HG03520 (cell line): Measurements from ENCODE around the gene NXN.
"Not testable (repeated sequence)": the region's sequence is repeated elsewhere in the genome, so short reads cannot be mapped to it uniquely, and the experiment has no call there.

Source experiments
- ATAC-seq: cut with Tn5 transposase; IDR thresholded peaks from one replicate; pipeline ENCODE4 v1.9.1; 2021; ENCODE audit warnings: mild to moderate bottlenecking, moderate library complexity; ENCODE audit not compliant: unreplicated experiment

The NXN gene

DNA sequence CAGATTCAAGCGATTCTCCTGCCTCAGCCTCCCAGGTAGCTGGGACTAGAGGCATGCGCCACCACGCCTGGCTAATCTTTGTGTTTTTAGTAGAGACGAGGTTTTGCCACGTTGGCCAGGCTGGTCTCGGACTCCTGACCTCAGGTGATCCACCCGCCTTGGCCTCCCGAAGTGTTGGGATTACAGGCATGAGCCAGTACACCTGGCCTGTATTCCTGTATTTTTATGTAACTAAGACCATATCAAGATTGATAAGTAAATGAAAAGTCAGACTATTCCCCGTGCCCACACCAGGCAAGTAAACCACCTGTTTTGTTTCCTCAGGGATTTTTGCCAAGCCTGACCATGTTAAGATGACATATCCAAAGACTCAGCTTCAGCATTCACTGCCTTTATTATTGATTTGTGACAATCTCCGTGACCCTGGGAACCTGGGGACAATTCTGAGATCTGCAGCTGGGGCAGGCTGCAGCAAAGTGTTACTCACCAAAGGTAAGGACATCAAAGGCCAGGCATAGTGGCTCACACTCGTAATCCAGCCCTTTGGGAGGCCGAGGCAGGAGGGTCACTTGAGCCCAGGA is 191.8 kb downstream of the NXN start:
- no peak for ATAC-seq

DNA sequence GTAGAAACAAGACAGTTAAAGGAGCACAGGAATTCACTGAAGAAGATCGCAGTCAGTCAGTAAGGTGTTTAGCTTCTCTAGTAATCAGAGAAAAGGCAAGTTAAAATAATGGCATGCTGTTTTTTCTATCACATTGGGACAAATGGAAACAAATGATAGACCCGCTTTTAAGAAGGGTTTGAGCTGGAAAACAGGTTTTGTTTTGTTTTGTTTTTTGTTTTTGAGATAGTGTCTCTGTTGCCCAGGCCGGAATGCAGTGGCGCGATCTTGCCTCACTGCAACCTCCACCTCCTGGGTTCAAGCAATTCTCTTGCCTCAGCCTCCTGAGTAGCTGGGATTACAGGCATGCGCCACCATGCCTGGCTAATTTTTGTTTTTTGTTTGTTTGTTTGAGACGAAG is 193.7 kb downstream of the NXN start:
- not testable (repeated sequence) for ATAC-seq

DNA sequence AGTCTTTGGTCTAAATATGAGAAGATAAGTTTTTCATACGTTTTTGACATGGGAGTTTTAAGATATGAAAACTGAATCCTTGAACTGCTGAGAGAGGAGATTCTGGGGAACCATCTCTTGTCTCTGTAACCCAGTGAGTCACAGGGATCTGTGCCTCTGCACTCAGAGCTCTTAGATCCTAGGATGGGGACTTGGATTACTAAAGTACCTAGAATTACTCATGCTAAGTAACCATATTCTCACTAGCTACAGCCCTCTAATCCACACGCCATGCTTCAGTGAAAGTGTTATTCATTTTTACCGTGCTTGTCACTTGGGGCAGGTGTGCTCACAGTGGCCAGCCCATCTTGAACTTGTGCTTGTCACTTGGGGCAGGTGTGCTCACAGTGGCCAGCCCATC is 195.4 kb downstream of the NXN start:
- no peak for ATAC-seq

DNA sequence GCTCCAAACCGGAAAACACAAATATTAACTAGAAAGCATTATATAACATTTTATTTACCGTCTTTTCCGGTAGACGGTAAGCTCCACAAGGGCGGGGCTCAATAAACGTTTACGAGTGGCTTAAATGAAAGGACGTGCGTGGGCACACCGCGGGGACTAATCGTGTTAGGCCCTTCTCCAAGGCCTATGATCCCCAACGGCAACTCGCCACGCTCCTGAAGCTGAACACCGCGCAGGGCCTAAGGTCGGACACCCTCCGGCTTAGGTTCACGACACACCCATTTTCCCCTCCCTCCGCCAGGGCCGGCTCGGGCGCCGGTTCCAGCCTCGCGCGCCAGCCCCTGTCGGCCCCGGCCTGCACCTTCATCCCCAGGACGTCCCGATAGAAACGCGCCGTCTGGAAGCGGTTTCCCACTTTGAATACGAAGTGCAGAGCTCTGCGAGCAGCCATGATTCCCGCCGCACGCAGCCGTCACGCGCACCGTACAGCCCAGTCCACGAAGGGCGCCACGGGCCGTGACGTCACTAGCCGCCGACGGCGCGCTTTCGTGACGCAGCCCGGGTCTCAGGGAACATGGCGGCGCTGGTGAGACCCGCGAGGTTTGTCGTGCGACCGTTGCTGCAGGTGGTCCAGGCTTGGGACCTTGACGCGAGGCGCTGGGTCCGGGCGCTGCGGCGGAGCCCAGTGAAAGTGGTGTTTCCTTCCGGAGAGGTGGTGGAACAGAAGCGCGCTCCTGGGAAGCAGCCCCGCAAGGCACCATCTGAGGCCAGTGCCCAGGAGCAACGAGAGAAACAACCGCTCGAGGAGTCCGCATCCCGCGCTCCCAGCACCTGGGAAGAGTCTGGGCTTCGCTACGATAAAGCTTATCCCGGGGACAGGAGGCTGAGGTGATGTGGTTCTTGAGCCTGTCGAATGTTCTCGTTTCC is 197.5 kb downstream of the NXN start, which contains the start of the genes GLOD4 and MRM3:
TSS of gene GLOD4 (minus strand) at position 476 of the 927 bp plus-strand sequence. CDS start at position 451, 25 bp downstream.
TSS of gene MRM3 (plus strand) at position 549 of the 927 bp plus-strand sequence. CDS start at position 575, 26 bp downstream.
- peak; percentile 81 for ATAC-seq

DNA sequence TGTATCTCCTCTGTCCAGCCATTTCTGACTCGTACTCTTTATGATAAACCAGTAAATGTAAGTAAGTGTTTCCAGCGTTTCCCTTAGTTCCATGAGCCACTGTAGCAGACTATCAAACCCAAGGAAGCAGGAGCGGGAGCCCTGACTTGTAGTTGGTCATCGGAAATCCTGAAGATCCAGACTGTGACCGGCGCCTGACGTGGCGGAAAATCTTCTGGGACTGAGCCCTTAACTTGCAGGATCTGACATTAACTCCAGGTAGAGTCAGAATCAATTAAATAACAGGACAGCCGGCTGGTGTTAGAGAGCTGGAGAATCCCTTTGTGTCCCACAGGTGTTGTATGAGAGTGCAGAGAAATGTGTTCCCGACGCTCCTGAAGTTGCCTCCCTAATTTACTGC is 201.5 kb downstream of the NXN start:
- no peak for ATAC-seq

DNA sequence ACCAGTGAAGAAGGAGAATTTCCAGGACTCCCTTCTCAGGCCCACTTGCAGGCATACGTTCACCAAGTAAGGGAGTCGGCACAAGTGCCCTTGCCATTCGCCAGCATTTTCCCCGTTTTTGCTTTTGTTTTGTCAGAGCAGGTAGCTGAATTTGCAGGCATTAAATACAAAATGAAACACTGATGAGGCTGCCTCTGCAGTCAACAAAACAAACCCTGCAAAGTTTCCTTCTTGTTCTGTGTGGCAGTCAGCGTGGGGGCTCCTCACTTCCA is 205.3 kb downstream of the NXN start:
- no peak for ATAC-seq

DNA sequence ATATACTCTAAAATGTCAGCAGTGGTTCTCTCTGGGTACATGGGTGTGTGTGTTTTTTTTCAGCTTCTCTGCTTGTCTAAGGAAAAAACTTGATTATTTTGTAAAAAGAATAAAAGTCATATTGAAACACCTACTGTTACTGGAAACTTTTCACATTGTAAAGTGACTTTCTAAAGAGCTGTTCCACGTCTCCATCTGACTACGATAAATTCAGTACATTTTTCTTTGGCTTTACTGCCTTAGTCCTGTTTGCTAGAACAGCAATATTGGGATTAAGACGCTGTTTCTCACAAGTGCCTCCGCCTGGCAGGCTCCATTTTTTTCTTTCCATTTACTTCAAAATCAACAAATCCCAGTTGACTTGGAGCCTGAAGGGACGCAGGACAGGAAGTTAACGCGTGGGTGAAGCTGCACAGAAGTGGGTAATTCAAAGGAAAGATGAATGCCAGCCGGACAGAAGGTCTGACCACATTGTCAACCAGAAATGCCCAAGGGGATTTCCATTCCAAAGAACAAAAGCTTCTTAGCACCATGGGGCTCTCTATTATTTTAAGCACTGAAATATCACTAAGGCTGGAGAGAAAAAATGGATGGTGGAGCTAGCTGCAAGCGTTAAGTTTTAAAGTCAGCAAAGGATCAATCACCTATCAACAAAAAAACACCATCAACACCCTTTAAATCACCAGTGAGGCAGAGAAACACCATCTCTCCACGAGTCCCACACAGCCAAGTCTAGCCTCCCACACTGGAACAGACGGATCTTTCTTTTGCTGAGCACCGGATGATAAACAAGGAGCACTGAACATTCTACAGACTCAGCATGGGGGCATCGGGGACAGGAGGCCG is 205.9 kb downstream of the NXN start:
- ATAC-seq, result no peak

DNA sequence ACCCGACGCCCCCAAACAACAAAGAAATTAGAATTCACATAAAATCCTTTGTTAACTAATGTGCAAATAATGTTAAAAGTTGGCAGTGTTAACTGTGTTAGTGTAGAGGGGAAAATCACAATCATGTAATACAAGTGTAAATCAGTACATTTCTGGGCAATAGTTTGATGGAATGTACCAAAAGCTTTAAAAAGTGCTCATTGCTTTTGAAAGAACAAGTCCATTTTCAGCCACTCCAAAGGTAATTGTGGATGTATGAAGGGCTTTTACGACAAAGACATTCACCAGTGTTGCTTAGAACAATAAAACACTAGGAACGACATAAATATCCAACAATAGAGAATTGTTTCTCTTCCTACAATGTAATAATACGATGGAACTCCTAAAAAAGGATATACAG is 206.6 kb downstream of the NXN start:
- no peak for ATAC-seq

DNA sequence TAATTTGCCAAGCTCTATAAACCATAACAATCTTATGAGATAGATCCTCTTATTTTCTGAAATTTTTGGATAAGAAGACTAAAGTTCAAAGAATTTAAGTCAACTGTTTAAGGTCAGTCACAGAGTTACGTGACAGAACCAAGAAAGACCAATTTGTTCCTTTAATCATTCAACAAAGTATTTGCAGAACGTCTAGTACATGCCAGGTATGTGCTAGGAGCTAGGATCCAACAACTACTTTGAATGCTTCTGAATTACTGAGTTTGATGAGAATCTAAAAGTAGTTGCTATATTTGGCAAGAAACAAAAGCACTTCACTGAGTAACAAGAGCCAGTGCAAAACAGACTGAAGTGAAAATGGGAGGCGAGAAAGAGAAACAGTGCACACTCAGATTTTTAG is 212.5 kb downstream of the NXN start:
- no peak for ATAC-seq

DNA sequence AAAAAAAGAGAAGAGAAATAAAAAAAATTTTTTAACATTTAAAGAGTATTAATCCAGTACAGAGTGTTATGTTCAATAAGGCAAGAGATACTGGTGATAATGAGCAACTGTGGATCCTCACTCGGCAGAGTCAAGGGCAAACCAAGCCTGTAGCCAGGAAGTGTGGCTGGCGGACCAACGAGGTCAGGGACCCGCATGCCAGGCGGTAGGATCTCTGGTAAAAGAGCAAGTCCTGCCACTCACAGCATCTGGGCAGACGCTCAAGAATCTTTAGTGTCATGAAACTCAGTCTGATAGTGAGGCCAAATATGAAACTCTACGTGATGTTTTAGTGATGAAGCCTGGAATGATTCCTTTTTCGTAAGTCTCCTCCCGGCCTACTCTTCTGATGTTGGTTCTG is 219.2 kb downstream of the NXN start:
- no peak for ATAC-seq

DNA sequence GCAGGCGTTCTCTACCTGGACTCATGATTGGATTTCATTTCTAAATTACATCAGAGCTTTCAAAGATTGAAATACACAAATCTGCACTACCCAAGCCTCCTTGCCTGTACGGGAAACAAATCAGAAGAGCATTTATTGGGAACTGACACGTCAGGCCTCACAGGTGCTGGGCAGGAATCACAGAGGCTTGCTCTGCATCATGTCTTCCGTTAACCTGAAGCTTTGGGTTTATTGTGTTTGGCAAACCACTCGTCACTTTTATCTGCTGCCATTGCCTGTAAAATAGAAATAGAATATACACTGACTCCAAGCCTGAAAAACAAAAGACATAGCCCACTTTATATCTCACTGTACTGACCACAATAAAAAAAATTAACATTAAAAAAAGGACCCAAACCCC is 219.6 kb downstream of the NXN start:
- ATAC-seq, result no peak

DNA sequence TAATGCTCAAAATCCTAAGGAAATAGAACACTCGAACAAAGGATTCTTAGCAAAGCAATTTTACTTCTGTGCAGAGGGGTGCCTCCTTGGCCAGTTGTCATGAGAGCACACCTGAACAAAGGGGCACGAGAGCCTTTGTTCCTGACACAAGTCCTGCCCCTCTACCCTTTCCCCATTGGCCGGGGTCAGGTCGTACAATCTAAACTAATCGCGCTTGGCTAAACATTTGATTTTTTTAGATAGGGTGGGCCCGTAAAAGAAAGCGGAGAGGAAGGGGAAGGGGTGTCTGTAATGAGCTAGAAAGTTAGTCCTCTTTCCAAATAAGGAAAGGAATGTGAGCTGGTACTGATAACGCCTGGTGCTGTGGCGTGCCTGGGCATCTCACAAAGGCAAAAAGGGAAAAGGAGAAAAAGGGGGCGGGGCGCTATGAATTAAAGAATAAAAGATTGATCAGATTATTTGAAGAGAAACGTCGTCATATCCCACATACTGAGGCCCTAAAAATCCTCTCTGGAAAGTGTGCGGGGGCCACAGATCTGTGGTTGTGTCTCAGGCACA is 223.5 kb downstream of the NXN start:
- ATAC-seq, result not testable (repeated sequence)

DNA sequence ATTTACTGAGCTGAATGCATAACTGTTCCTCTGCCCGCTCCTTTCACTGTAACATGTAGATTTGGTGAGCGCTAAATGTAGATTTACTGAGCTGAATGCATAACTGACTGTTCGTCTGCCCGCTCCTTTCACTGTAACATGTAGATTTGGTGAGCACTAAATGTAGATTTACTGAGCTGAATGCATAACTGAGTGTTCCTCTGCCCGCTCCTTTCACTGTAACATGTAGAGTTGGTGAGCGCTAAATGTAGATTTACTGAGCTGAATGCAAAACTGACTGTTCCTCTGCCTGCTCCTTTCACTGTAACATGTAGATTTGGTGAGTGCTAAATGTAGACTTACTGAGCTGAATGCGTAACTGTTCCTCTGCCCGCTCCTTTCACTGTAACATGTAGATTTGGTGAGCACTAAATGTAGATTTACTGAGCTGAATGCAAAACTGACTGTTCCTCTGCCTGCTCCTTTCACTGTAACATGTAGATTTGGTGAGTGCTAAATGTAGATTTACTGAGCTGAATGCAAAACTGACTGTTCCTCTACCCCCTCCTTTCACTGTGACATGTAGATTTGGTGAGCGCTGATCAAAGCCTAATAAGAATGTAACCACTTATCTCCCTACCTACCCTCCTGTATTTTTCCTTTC is 224.1 kb downstream of the NXN start:
- not testable (repeated sequence) for ATAC-seq

DNA sequence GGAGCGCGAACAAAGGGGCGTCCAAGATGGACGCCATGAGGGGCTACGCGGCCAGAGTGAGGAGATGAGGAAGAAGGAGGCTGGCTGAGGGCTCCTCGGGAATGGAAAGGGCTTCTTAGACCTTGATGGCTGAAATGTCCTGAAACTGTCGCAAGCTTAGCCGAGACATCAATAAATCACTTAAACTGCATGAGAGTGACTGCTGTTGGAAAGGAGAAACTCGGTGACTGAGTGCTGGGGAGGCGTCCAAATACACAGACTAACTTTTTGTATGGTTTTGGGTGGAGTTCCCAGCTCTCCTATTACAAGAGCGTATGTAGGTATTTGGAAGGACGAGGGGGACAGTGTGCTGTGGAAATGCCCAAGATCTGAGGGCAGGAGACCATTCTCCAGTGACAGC is 226.2 kb downstream of the NXN start:
- ATAC-seq, result no peak

DNA sequence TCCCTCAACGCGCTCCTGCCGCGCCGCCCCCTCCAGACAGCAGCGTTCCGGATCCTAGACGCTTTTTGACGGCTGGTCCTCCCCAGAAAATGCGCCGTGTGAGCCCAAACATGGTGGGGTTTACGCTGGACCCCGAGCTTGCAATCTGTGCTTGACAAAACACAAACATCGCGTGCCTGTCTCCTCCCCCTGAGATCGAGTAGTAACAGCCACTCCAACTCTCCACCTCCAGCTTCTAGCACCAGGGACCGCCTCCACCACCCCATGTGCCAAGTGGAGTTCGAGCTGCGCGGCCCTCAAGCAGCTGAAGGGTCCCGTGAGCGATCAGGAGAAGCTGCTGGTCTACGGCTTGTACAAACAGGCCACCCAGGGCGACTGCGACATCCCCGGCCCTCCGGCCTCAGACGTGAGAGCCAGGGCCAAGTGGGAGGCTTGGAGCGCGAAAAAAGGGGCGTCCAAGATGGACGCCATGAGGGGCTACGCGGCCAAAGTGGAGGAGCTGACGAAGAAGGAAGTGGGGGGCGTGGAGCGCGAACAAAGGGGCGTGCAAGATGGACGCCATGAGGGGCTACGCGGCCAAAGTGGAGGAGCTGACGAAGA is 226.9 kb downstream of the NXN start:
- ATAC-seq, result no peak

DNA sequence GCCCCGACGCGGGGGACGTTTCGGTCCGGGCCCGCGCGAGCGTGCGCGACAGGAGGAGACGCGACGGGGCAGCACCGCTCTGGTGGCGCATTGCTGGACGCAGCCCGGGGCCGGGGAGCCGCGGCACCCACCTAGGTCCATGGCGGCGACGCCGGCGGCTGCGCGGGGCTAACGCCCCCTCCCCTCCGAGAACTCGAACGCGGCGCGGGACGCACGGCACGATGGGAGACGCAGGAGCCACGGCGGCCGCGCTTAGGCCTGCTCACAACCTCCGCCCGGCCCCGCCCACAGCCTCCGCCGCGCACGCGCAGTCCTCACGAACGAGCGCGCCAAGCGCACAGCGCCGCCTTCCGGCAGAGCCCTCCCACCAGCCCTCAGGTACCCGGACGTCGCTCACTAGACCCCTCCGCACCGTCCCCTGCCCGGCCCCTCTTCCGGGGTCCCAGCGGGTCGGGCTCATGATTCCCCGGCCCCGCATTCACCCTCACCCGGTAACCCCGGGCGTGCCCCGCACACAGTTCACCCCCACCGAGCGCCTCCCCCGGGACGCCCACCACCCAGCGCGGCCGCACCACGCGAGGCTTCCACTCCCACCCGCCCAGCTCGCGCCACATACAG is 227.5 kb downstream of the NXN start, which contains the start of gene GEMIN4:
TSS of gene GEMIN4 (minus strand) at position 263 of the 618 bp plus-strand sequence. CDS start at position 141, 122 bp downstream.
- peak; percentile 76 for ATAC-seq

DNA sequence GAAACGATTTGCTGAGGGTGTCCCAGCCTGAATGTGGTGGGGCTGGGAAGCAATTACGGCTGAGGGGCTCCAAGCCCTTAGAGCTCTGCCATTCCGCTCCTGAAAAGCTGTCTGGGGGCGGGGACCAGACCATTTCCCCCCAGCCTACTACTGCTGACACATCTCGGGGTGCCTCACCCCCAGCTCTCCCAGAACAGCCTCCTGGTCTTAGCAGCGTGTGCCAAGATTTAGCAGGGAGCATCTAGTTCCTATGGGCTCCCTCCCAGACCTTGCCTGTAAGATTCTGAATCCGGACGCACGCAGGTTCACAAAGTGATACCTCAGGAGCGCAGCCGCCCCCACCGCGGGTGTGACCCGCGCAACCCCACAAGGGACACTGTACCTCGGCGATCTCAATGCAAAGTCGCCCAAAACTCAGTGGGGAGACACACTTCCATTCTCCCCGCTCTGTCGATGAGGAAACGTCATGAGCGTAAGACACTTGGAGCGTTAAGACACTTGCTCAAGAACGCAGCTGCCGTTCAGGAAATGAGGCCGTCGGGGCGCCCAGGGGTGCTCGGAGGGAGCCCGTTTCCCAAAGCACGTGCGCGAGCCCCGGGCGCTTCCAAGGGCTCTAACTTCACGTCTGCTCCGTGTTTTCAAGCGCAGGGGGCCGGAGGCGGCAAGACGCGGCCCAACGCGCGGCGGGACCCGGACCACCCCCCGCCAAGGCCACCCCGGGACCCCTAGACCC is 228.1 kb downstream of the NXN start:
- ATAC-seq, result peak; percentile 23

DNA sequence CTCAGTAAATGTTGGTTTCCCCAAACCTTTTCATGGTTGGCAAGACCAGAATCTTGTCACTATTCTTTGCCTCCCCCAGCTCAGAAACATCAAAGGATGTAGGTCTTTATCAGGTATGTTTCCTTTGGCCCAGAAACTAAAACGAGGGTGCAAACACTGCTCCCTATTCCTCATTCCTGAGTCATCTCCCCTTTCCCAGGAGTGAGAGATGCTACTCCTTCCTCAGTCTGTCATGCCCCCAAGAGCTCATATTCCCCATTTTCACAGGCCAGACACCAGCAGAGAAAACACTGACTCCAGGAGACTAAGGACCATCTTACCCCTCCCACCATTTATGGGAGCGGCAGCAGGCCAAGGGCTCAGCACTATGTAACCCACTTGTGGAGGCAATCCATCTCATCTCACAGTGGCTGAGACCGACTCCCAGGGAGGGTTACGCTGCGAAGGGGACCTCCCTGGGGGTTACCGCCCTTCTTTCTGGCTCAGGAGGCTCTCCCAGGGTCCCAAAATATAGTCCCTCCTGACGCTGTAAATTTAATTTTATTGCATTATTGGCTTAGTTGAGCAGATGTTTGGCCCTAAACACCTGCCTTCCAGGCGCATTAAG is 229.0 kb downstream of the NXN start:
- ATAC-seq, result no peak

DNA sequence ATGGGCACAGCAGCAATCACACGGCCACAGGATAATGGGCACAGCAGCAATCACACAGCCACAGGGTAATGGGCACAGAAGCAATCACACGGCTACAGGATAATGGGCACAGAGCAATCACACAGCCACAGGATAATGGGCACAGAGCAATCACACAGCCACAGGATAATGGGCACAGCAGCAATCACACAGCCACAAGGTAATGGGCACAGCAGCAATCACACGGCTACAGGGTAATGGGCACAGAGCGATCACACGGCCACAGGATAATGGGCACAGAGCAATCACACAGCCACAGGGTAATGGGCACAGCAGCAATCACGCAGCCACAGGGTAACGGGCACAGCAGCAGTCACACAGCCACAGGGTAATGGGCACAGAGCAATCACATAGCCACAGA is 230.2 kb downstream of the NXN start:
- ATAC-seq, result not testable (repeated sequence)
